Mesenteric fat pad (tissue), 1 donor: ENCODE results near the gene GTPBP1. TPM values are rescaled to one million over a fixed set of nuclear protein-coding genes. Genes with fewer than 3 reads are reported as not detected.

Source experiments
- DNase-seq: peaks from one replicate; pipeline ENCODE4 v3.0.0-alpha.2; 2020; ENCODE audit warnings: low spot score
- total RNA-seq: library from RNA; stranded (reverse); fragmentation: NEBNext Ultra II Directional; extraction: Animal tissue kit (Norgen Biotek cat#: 25700); gene quantifications from one replicate; pipeline ENCODE4 v1.2.1, GENCODE V29; 2021
- donor health status: DM: yes; HTN: yes; CAD: no.

Gene GTPBP1
- total RNA-seq, 1 donor from 2014 or later: 40.4 TPM

GRCh38 chr22:38700789-38701628, 4.7 kb upstream of the GTPBP1 start, which contains the start of gene JOSD1:
TSS of gene JOSD1 (minus strand) at chr22:38700943. CDS start at chr22:38699987, 956 bp downstream.
- peak; percentile 100 for DNase-seq

- no peak for DNase-seq
These were observed 1.0 kb upstream of the GTPBP1 start for GRCh38 chr22:38704654-38705234.

GRCh38 chr22:38706101-38706900, 557 bp downstream of the GTPBP1 start:
- DNase-seq: no peak

- DNase-seq: no peak
These were observed 1.1 kb downstream of the GTPBP1 start for GRCh38 chr22:38706901-38707195.

- no peak for DNase-seq
These were observed 1.6 kb downstream of the GTPBP1 start for GRCh38 chr22:38707346-38707745.

- no peak for DNase-seq
These were observed 2.2 kb downstream of the GTPBP1 start for GRCh38 chr22:38707984-38708383.

- no peak for DNase-seq
These were observed 3.6 kb downstream of the GTPBP1 start for GRCh38 chr22:38709306-38709705.

GRCh38 chr22:38710351-38710750, 4.6 kb downstream of the GTPBP1 start:
- DNase-seq: no peak

- DNase-seq: no peak
These were observed 5.1 kb downstream of the GTPBP1 start for GRCh38 chr22:38710866-38711265.

- no peak for DNase-seq
These were observed 6.9 kb downstream of the GTPBP1 start for GRCh38 chr22:38712486-38713207.

GRCh38 chr22:38713921-38714320, 8.2 kb downstream of the GTPBP1 start:
- no peak for DNase-seq

GRCh38 chr22:38715176-38715764, 9.5 kb downstream of the GTPBP1 start:
- no peak for DNase-seq

GRCh38 chr22:38715852-38716251, 10.1 kb downstream of the GTPBP1 start:
- DNase-seq: no peak

- DNase-seq: no peak
These were observed 10.5 kb downstream of the GTPBP1 start for GRCh38 chr22:38716271-38716670.

- DNase-seq: no peak
These were observed 11.1 kb downstream of the GTPBP1 start for GRCh38 chr22:38716826-38717225.

- no peak for DNase-seq
These were observed 11.5 kb downstream of the GTPBP1 start for GRCh38 chr22:38717244-38717643.

- no peak for DNase-seq
These were observed 12.7 kb downstream of the GTPBP1 start for GRCh38 chr22:38718414-38718813.

GRCh38 chr22:38719196-38719595, 13.5 kb downstream of the GTPBP1 start:
- DNase-seq: no peak

- DNase-seq: no peak
These were observed 14.6 kb downstream of the GTPBP1 start for GRCh38 chr22:38720350-38720749.

GRCh38 chr22:38721551-38721950, 15.8 kb downstream of the GTPBP1 start:
- DNase-seq: no peak

- no peak for DNase-seq
These were observed 18.4 kb downstream of the GTPBP1 start for GRCh38 chr22:38724176-38724575.
